Occipital lobe (tissue), 2 donors: ENCODE measurements around the gene GSTA3. TPM values are rescaled to one million over a fixed set of nuclear protein-coding genes. Genes with fewer than 3 reads are reported as not detected.
"Not testable (repeated sequence)": the region's sequence is repeated elsewhere in the genome, so short reads cannot be mapped to it uniquely, and the experiment has no call there.

Experiments
- DNase-seq: peaks from one replicate; lab custom pipeline; 2025; lab: John Stamatoyannopoulos, UW
- total RNA-seq: library from RNA; depleted of rRNA; stranded (reverse); fragments of >200 nt; gene quantifications from one replicate; pipeline ENCODE4 v1.2.3, GENCODE V29; 2014

Gene GSTA3
- total RNA-seq, 1 donor from 2014 or later, result not detected

DNA sequence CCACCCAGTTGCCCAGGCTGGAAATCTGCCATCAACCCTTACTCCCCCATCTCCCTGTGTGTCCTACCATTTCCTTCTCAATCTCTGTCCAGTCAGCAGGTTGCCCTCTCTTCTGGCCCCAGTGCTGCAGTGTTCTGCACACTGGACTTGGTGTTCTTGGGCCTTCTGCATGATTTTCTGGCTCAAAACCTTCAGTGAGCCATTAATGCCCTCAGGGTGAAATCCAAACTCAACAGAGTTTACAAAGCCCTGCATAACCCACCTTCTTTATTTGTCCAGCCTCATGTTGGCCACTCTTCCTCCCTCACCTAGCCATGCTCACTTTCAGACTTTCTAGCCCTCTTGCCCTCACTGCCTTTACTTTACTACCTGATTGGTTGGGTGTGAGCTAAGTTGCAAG, 5.0 kb upstream of the GSTA3 start:
- no peak for DNase-seq

DNA sequence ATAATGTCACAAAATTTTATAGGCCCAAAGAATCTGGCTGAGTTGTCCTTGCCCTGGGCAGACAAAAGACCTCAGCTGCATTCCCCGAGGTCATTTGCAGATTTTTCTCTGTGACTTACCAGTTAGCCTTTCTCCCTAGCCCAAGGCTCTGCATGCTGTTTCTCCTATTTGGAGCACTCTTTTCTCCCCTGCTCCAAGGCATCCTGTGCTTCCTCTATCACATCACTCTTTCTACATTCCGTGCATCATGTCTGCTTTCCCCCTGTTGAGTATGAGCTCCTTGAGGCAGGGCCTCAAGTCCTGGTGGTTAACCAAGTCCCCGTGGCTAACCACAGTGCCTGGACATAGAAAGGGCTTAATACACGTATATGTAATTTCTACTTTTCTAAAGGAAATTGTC, 593 bp upstream of the GSTA3 start:
- DNase-seq, result no peak

DNA sequence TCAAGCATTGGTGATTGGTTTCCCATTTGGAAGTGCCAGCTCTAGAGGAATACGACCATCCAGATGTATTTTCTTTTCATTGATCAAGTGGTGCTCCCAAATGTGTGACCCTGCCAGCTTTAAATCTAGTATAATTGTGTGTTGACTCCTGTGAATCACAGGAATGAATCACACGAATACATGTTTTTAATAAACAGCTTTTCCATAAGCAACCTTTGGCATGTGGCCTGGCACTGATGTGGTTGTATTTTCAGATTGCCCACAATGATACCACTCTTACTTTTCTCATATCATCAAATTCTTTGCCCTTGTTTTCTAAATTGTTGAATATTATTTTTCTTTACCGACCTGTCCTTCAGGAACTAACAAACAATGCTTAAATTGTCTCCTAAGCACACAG, 367 bp downstream of the GSTA3 start:
- no peak for DNase-seq

DNA sequence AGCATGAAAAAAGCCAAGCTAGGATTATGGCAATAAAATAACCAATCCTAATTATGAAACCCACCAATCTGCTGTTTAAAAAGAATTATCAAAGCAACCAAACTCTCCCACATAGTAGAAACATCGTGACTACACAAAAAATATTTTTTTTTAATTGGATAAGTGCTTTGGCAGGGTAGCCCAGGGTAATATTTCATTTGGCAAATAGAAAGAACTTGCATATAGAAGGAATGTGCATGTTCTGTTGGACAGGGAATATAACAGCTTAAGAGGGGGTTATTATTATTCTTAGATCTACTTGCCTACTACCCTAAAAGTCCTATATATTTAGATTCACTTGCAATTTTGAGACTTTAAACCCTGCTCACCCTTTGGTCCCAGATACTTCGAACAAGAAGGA, 972 bp downstream of the GSTA3 start:
- no peak for DNase-seq

DNA sequence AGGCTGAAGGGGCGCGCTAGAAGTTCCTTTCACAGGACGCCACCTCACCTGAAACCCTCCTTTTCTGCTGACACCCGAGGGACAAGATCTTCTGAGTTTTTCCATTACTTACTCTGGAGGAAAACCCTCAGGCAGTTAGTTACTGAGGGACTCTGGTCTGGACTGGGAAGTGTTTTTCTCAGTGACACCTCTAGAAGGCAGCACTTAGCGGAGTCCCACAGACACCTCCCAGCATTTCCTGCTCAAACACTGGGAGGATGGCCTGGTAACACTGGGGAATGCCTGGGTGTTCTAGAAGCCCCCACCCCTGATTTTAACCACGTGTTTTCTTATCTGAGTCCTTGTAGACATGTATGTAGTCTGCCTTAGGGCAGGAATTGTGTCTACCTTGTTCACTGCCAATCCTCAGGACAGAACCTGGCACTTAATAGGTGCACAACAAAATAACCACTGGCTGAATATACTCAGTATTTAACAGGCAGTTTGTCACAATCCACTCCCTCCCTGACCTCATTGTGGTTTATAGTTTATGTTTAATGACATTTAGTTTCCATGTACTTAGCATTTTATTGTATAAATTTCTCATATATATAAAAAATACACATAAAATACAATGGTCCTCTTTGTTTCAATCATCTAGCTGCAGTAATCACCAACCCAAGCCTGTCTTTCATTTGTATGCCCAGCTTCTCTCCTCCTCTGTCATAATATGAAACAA, 4.8 kb downstream of the GSTA3 start:
- DNase-seq, result no peak

DNA sequence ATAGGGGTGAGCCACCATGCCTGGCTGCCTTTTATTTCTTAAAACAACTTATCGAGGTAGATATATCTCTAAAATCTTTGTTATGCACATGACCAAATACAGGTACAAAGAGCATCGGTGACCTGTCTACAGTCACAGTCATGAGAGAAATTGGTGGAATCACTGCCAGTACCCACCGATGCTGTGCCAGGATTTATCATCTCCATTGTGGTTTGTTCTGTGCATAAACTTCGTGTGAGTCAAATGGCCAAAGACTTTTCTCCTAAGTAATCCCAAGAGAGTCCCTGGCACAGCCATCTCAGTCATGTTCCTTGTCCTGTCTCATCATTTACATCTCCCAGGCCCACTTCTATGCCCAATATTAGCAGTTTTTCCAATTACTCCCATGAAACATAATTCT, 9.0 kb downstream of the GSTA3 start:
- DNase-seq, result no peak

DNA sequence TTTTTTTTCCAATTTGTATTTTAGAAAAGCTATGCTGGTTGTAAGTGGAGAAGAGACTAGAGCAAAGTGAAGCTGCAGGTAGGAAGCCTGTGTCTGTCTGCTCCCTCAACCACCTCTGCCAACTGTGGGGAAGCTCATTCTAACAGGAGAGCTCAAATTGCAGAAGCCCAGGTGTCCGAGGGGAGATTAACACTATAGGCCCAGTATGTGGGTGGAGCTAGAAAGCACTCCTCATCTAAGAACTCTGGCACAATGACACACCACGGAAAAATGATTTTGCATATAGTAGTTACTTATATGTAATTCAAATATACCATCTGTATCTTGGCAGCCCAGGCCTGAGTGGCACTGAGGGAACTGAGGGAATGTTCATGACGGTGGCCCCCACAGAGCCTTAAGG, 13.7 kb downstream of the GSTA3 start:
- DNase-seq, result not testable (repeated sequence)

DNA sequence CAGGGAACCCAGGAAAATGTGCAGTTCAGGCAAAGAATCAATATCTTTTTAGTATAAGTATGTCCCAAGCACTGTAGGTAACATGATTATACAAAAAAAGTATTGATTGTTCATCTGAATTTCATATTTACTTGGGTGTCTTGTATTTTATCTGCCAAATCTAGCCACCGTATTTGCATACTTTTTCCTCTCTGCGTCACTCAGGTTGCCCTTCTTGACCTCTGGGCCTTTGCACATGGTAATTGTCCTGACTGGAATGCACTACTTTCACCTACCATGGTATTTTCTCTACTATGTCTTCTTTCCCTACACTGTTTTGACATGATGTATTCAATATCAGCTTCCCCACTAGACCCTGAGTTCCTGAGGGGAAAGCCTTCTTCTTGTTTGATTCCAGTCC, 15.2 kb downstream of the GSTA3 start:
- no peak for DNase-seq

DNA sequence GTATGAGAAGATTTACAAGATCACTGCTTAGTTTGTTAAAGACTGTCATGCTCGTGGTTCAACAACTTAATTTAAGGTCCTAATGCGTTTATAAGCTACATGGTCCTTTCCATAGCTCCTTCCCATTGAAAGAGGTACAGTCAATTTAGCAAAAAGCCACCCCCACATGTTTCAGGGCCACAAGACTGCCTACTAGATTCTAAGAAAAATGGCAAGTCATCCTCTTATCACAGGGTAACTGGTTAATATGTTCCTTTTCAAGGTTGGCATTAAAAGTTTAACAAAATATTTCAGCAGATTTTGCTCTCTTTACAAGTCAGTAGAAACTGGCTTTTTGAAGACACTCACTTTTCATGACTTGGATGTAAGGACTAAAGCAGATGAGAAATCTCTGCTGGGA, 15.7 kb downstream of the GSTA3 start:
- no peak for DNase-seq

DNA sequence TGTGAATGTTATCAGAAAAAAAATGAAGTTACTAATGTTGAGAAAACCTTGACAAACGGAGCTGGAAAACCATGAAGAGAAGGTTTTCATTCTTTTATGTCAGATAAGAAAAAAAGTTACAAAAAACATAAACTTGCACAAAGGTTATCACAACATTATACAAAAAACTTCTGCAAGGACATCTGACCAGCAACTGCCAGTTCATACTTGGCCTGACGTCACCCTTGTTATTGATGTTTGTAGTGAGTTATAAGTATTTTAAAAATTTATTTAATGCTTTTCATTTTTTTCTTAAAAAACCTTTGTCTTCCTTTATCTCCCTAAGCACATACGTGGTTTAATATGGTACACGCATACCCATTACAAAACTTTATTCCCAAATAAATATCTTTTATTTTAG, 16.3 kb downstream of the GSTA3 start:
- DNase-seq, result no peak

DNA sequence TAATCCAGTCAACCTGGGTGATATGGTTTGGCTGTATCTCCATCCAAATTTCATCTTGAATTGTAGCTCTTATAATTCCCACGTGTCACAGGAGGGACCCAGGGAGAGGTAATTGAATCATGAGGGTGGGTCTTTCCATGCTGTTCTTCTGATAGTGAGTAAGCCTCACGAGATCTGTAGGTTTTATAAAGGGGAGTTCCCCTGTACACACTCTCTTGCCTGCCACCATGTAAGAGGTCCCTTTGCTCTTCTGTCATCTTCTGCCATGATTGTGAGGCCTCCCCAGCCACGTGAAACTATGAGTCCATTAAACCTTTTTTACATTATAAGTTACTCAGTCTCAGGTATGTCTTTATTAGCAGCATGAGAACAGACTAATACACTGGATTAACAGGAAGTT, 19.5 kb downstream of the GSTA3 start:
- DNase-seq, result no peak

DNA sequence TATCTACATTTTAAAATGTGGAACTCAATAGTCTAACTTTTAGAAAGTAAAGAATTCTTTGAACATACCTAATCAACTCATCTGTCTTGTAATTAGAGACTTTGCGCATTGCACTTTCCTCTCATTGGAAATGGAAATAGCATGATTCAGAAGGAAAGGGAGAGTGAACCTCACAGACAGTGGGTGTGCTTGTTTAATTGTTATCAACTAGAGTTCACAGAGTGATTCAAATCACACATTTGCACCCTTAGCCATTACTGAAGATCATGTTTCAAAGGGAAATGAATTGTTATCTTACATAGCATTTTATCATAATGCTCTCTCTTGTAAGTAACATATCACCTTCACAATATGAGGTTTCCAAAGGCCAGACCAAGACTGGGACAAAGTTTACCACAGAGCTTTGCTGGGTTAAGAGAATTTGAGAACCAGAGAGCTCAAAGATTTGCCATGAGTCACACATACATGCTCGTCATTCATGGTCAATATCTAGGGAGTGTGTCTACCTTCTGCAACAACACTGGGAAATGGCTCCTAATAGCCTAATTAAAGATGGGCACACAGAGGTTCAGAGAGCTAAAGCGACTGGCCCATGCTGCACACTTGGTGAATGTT, 21.5 kb downstream of the GSTA3 start:
- no peak for DNase-seq

DNA sequence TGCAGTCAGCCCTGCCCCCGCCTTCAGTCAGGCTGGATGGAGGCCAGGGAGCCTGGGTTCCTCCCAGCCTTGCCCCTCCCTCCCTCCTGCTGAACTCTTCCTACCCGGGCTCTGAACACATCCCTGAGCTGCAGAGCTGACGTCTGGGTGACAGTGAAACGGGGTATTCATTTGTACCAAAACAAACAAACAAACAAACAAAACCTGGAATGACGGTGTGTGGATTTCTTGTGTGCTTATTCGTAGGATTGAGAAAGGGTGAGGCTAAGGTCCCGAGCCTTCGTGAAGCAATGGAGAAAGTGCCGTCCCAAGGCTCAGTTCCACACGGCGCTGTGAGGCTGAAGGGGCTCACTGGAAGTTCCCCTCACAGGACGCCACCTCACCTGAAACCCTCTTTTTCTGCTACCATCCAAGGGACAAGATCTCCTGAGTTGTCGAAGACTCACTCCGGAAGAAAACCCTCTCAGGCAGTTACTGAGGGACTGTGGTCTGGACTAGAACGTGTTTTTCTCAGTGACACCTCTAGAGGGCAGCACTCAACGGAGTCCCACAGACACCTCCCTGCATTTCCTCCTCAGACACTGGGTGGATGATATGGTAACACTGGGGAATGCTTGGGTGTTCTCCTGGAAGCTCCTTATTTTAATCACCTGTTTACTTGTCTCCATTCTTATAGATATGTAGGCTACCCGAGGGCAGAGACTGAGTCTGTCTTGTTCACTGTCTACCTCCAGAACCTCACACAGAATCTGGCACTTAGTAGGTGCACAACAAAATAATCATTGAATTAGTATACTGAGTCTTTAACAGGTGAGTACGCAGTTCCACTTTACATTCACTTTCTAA, 27.3 kb downstream of the GSTA3 start:
- DNase-seq, result peak; percentile 22

DNA sequence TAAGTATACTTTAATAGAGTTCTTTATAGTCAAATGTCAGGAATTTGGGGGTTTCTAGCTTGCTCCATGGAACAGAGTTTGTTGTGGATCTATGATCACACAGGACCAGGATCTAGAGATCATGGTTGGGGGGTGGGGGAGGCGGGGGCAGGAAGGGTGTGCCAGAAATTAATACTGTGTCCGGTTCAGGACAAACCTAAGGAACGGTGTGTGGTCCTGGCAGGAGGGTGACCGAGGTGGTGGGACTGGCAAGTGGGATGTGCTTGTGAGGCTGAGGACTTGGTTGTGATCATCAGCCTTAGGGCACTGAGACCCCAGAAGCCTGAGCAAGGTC, 27.9 kb downstream of the GSTA3 start:
- DNase-seq, result no peak

DNA sequence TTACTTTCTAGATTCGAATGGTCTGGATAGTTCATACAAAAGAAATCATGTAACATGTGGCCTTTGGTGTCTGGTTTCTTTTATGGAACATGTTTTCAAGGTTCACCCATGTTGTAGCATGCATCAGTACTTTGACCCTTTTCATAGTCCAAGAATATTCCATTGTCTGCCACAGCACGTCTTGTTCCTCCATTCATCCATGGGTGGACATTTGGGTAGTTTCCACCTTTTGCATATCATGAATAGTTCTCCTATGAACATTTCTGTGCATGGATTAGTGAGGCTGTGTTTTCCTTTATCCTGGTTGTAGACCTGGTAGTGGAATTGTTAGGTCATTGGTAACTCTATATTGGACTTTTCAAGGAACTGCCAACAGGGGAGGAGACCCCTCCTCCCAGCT, 31.7 kb downstream of the GSTA3 start:
- DNase-seq, result no peak

DNA sequence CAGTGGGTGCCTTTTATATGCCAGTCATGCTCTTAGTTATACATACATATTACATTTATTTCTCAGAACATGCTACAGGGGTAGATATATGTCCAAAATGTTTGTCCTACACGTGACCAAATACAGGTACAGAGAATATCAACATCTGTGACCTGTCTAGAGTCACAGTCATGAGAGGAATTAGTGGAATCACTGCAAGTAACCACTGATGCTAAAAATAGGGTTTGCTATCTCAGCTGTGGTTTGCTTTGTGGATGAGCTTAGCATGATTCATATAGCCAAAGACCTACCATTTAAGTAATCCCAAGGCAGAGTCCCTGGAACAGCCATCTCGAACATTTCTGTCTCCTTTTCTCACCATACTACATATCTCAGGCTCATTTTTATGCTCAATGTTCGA, 32.3 kb downstream of the GSTA3 start:
- no peak for DNase-seq

DNA sequence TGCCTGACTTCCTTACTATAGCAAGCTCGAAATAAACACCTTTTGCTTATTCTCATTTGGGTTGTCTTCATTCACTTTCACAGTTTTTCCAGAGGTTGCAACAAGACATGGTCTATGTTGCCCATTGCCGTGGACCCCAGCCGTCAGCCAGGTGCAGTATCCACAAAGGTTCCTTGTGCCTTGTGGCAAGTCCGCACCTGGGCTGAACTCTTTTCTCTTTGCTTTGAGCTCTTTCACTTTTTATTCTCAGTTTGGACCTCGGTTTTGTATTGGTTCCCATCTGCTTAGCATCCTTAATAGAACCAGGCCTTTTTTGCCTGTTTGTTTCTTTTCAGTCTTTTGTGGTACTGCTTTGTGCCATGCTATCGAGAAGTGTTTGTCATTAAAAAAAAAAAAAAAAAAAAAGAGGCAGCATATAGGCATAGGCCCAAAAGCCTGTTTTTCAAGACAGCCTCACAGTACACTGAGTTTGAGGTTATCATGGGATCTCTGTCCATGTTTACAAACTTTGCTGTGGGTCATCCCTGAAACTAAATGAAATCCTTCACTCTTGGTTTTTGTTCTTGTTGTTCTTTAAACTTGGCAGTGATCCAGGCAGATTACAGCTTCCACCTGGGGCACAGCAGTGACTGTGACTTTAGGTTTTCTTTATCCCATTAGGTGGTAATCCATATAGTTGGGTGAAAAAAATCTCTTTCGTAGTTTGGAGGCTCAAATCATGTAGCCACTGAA, 33.3 kb downstream of the GSTA3 start:
- DNase-seq, result no peak

DNA sequence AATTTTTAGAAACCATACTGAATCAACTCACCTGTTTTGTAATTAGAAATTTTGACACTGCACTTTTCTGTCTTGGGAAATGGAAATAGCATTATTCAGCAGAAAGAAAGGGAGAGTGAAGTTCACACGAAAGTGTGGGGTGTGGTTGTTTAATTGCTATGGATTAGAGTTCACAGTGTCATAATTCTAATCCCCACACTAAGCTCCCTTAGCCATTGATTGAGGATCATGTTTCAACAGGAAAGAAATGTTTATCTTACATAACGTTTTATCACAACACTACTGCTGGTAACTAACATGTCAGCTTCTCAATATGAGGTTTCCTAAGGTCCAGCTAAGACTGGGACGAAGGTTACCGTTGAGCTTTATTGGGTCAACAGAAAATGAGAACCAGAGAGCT, 37.5 kb downstream of the GSTA3 start:
- DNase-seq, result no peak

DNA sequence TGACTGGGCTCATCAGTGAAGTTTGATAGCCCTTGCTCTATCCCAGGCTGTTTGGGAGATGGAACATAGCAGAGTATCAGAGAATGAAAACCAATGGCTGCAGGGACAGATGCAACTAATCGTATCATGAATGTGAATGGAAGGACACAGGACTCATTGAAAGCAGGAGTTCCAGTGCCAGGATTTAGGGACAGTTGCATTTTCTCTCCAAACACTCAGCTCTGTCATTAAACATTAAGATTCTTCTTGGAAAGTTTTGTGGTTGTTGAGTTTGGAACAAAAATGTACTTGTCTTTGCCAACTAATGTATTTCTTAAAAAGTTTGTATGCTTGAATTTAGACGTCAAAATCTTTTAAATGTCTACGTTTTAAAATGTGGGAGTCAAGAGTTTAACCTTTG, 37.9 kb downstream of the GSTA3 start:
- no peak for DNase-seq

DNA sequence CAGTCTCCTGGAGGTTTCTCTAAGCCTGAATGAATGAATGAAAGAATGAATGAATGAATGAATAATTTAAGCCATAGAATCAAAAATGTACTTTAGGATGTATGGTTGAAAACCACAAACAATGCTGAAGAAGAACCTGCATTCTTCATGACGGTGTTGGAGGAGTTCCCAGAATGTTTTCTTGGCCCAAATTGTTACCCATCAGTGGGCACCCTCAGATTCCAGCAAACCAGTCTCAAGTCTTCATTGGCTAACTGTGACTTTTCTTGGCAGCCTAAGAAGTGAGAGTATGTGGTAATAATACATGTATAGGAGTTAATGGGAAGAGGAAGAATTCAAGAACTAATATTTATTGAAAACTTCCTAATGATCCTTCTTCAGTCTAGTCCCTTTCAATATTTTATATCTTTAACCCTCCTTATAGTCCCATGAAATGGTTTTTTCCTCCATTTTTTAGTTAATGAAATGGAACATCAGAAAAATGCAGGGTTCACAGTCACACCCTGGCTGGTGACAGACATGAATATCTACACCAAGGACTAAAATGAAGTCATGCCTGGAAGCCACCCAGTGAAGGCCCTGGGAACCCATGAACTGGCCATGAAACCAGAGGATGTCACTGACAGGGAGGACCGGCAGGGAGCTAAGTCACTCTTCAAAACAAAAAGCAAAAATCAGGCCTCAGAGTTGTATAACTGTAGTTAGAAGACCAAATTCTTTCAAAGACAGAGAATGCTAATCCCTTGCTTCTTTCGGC, 39.0 kb downstream of the GSTA3 start:
- DNase-seq, result not testable (repeated sequence)

DNA sequence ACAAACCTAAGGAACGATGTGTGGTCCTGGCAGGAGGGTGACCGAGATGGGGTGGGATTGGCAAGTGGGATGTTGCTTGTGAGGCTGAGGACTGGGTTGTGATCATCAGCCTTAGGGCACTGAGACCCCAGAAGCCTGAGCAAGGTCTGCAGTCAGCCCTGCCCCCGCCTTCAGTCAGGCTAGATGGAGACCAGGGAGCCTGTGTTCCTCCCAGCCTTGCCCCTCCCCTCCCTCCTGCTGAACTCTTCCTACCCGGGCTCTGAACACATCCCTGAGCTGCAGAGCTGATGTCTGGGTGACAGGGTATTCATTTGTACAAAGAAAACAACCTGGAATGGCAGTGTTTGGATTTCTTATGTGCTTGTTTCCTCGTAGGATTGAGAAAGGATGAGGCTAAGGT, 40.6 kb downstream of the GSTA3 start:
- DNase-seq, result not testable (repeated sequence)
